Neural progenitor cell (in vitro differentiated cells): ENCODE data around the gene ZSCAN5A. TPM values are rescaled to one million over a fixed set of nuclear protein-coding genes. Genes with fewer than 3 reads are reported as not detected.
"Not testable (repeated sequence)": the region's sequence is repeated elsewhere in the genome, so short reads cannot be mapped to it uniquely, and the experiment has no call there.

Experiments used
- DNase-seq: peaks from one replicate; pipeline ENCODE4 v3.0.0-alpha.2; 2016; ENCODE audit warnings: low spot score
- H2AFZ ChIP-seq: fragments of 200-600 bp; sonication (generic); replicated peaks from 2 replicates; pipeline ENCODE4 v1.6.1; 2016; ENCODE audit warnings: antibody characterized with exemption
- H3F3A ChIP-seq: fragments of 200-600 bp; sonication (generic); 2 replicates; pipeline ENCODE4 v1.6.1; 2016; ENCODE audit warnings: antibody characterized with exemption, low read depth
- H3K27ac ChIP-seq: fragments of 200-600 bp; sonication (generic); 2 replicates; pipeline ENCODE4 v1.5.1; 2016; ENCODE audit warnings: mild to moderate bottlenecking
- H3K27me3 ChIP-seq: fragments of 200-600 bp; sonication (generic); 2 replicates; pipeline ENCODE4 v1.6.1; 2016; ENCODE audit warnings: mild to moderate bottlenecking, moderate library complexity
- H3K36me3 ChIP-seq: fragments of 200-600 bp; sonication (generic); 2 replicates; pipeline ENCODE4 v1.5.1; 2016
- H3K4me1 ChIP-seq: fragments of 200-600 bp; sonication (generic); 2 replicates; pipeline ENCODE4 v1.6.1; 2016; ENCODE audit warnings: mixed run types
- H3K4me2 ChIP-seq: fragments of 200-600 bp; sonication (generic); 2 replicates; pipeline ENCODE4 v1.6.1; 2016
- H3K4me3 ChIP-seq: fragments of 200-600 bp; sonication (generic); 2 replicates; pipeline ENCODE4 v1.5.1; 2016
- H3K79me2 ChIP-seq: fragments of 200-600 bp; sonication (generic); 2 replicates; pipeline ENCODE4 v1.6.1; 2016; ENCODE audit warnings: low read depth
- H3K9ac ChIP-seq: fragments of 200-600 bp; sonication (generic); 2 replicates; pipeline ENCODE4 v1.6.1; 2016
- H3K9me3 ChIP-seq: fragments of 200-600 bp; sonication (generic); 2 replicates; pipeline ENCODE4 v1.5.1; 2016; ENCODE audit warnings: low read depth
- H4K20me1 ChIP-seq: fragments of 200-600 bp; sonication (generic); 2 replicates; pipeline ENCODE4 v1.6.1; 2016; ENCODE audit warnings: low read depth
- H3K27ac Mint-ChIP-seq: 3 replicates; pipeline ENCODE4 v1.8.0; 2021; ENCODE audit warnings: mixed read lengths
- H3K27me3 Mint-ChIP-seq: 2 replicates; pipeline ENCODE4 v1.8.0; 2022; ENCODE audit warnings: low read depth, mild to moderate bottlenecking, inconsistent platforms, moderate library complexity, mixed read lengths; ENCODE audit not compliant: insufficient read depth
- H3K36me3 Mint-ChIP-seq: 3 replicates; pipeline ENCODE4 v1.8.0; 2021; ENCODE audit warnings: mixed read lengths
- H3K4me1 Mint-ChIP-seq: 3 replicates; pipeline ENCODE4 v1.8.0; 2021; ENCODE audit warnings: mixed read lengths
- H3K4me3 Mint-ChIP-seq: 3 replicates; pipeline ENCODE4 v1.8.0; 2021; ENCODE audit warnings: mild to moderate bottlenecking, moderate library complexity, mixed read lengths
- H3K9me3 Mint-ChIP-seq: 3 replicates; pipeline ENCODE4 v1.8.0; 2020; ENCODE audit warnings: mixed read lengths
- CTCF ChIP-seq: fragments of 200-600 bp; sonication (generic); IDR thresholded peaks from 2 replicates; pipeline ENCODE4 v1.5.1; 2017; ENCODE audit warnings: antibody characterized with exemption, mild to moderate bottlenecking
- EZH2 ChIP-seq: fragments of 200-600 bp; sonication (generic); IDR thresholded peaks from 2 replicates; pipeline ENCODE4 v1.6.1; 2017; ENCODE audit warnings: antibody characterized with exemption, mild to moderate bottlenecking, moderate library complexity
- EZH2phosphoT487 ChIP-seq: fragments of 200-600 bp; sonication (generic); IDR thresholded peaks from 2 replicates; pipeline ENCODE4 v1.6.1; 2017; ENCODE audit warnings: antibody characterized with exemption
- total RNA-seq: library from RNA; depleted of rRNA; stranded (reverse); fragments of >200 nt; gene quantifications from 2 replicates; pipeline ENCODE4 v1.2.3, GENCODE V29; 2015; ENCODE audit warnings: low replicate concordance

ZSCAN5A gene
- total RNA-seq, 1 donor from 2014 or later = 1.6 TPM

DNA sequence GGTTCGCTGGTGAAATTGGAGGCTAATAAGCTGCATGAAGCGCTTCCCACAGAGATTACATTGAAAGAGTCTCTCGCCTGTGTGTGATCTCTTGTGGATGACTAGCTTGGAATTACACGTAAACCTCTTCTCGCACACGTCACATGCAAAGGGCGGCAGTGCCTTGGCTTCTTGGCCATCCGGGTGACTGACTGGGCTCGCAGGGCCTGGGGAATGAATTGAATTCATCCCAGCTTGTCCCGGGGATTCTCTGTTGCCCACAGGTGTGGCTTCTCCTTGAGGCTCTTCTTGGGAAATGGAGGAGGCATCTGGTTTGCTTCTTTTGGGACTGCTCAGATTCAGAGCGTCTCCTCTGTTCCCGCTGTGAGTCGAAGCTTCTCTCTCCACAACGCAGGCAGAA lies 92.8 kb downstream of the ZSCAN5A start:
- H3K36me3 ChIP-seq = no peaks in the 10 kb centered on the region
- H3K4me1 ChIP-seq = no peaks in the 10 kb centered on the region
- peaks cover 6% of the 10 kb centered on the region for H3K27me3 ChIP-seq
- Mint-ChIP-seq H3K4me3 (no peak overlapping the region), H3K27me3 (no peaks in the 10 kb centered on the region), H3K4me1 (no peaks in the 10 kb centered on the region), H3K27ac (no peak overlapping the region), H3K9me3 (peaks cover 2% of the 10 kb centered on the region), H3K36me3 (peaks cover 2% of the 10 kb centered on the region)
- H3K9ac ChIP-seq = no peak overlapping the region
- H3F3A ChIP-seq = peaks cover 2% of the 10 kb centered on the region
- TF ChIP-seq CTCF (no peak), EZH2 (no peak), EZH2phosphoT487 (no peak)
- no peaks in the 10 kb centered on the region for H4K20me1 ChIP-seq
- no peaks in the 10 kb centered on the region for H3K79me2 ChIP-seq
- H2AFZ ChIP-seq = no peak overlapping the region
- H3K4me2 ChIP-seq = no peak overlapping the region
- no peak overlapping the region for H3K4me3 ChIP-seq
- H3K27ac ChIP-seq = no peak overlapping the region
- H3K9me3 ChIP-seq = no peaks in the 10 kb centered on the region
- no peak for DNase-seq

- H3K27me3 ChIP-seq = not testable (repeated sequence)
Observed at GRCh38 chr19:56221442-56221841, 93.2 kb downstream of the ZSCAN5A start.

DNA sequence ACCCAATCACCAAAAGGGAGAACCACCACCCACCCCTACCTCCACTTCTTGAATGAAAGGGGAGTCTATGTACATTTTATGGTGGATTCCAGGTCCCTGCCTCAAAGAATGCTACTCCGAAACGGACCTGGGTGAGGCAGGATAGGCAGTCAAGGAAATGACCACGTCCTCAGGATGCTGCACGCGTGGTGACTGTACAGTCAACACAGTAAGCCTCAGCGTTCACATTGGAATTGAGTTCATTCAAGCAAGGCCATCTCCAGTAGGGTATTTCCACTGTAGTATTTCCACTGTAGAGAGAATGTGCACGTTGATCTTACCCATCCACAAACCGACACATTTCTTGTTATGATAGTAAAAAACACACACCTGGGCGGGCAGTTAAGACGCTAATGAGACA lies 95.7 kb downstream of the ZSCAN5A start:
- no peak overlapping the region for H3K27ac Mint-ChIP-seq
- TF ChIP-seq CTCF = no peak
- no peak for TF ChIP-seq EZH2phosphoT487
- TF ChIP-seq EZH2 = no peak
- no peak overlapping the region for H3K4me2 ChIP-seq

More at GRCh38 chr19:56221442-56221841, 93.2 kb downstream of the ZSCAN5A start:
- not testable (repeated sequence) for H3K36me3 Mint-ChIP-seq, H3K4me3 Mint-ChIP-seq, H3K9me3 Mint-ChIP-seq, H2AFZ ChIP-seq, H3K36me3 ChIP-seq, H3K27me3 Mint-ChIP-seq, H3K4me2 ChIP-seq, H3K4me1 Mint-ChIP-seq, H3K27ac ChIP-seq, H3K79me2 ChIP-seq, H3K9ac ChIP-seq, H3K9me3 ChIP-seq, H3K4me3 ChIP-seq, H4K20me1 ChIP-seq, H3K4me1 ChIP-seq, H3K27ac Mint-ChIP-seq, H3F3A ChIP-seq
- peak; percentile 57 for DNase-seq
- TF ChIP-seq CTCF = peak; percentile 60

More for the DNA sequence above, 95.7 kb downstream of the ZSCAN5A start:
- no peaks in the 10 kb centered on the region for H3K4me1 ChIP-seq
- no peaks in the 10 kb centered on the region for H3K36me3 ChIP-seq
- H3K27ac ChIP-seq = no peak overlapping the region
- H4K20me1 ChIP-seq = no peaks in the 10 kb centered on the region
- Mint-ChIP-seq H3K9me3 (peaks cover 10% of the 10 kb centered on the region), H3K36me3 (peaks cover 2% of the 10 kb centered on the region), H3K4me1 (no peaks in the 10 kb centered on the region), H3K4me3 (no peak overlapping the region), H3K27me3 (peaks cover 3% of the 10 kb centered on the region)
- peaks cover 4% of the 10 kb centered on the region for H3F3A ChIP-seq
- H3K9ac ChIP-seq = no peak overlapping the region
- H3K79me2 ChIP-seq = no peaks in the 10 kb centered on the region
- no peak overlapping the region for H2AFZ ChIP-seq
- H3K4me3 ChIP-seq = no peak overlapping the region
- no peaks in the 10 kb centered on the region for H3K9me3 ChIP-seq
- H3K27me3 ChIP-seq = peaks cover 6% of the 10 kb centered on the region
- no peak for DNase-seq
